GM19099 (cell line): ENCODE data around the gene ZNF408.

ENCODE experiments used
- POLR2A ChIP-seq: IDR thresholded peaks from 3 replicates; pipeline ENCODE4 v1.6.1; 2011; ENCODE audit warnings: low read depth; ENCODE audit not compliant: insufficient read length; ENCODE audit errors: extremely low read depth

Gene ZNF408

GRCh38 chr11:46705070-46705688, 4.3 kb downstream of the ZNF408 start:
- no peak for TF ChIP-seq POLR2A

- no peak for TF ChIP-seq POLR2A
These were observed 6.1 kb downstream of the ZNF408 start for GRCh38 chr11:46706886-46707285.

GRCh38 chr11:46710821-46711269, 10.0 kb downstream of the ZNF408 start:
- no peak for TF ChIP-seq POLR2A

- no peak for TF ChIP-seq POLR2A
These were observed 10.5 kb downstream of the ZNF408 start for GRCh38 chr11:46711303-46711702.

- TF ChIP-seq POLR2A, result no peak
These were observed 12.2 kb downstream of the ZNF408 start for GRCh38 chr11:46712874-46713576.

GRCh38 chr11:46718155-46719019, 17.6 kb downstream of the ZNF408 start:
- TF ChIP-seq POLR2A, result no peak

GRCh38 chr11:46719048-46719542, 18.3 kb downstream of the ZNF408 start, which contains the start of gene F2:
TSS of gene F2 (plus strand) at chr11:46719213. CDS start at chr11:46719236, 23 bp downstream.
- no peak for TF ChIP-seq POLR2A

GRCh38 chr11:46719543-46720218, 18.9 kb downstream of the ZNF408 start:
- no peak for TF ChIP-seq POLR2A

GRCh38 chr11:46721286-46721685, 20.5 kb downstream of the ZNF408 start:
- TF ChIP-seq POLR2A, result no peak

GRCh38 chr11:46722566-46723358, 21.9 kb downstream of the ZNF408 start:
- TF ChIP-seq POLR2A, result no peak

GRCh38 chr11:46723359-46723680, 22.5 kb downstream of the ZNF408 start:
- no peak for TF ChIP-seq POLR2A

GRCh38 chr11:46724088-46724487, 23.3 kb downstream of the ZNF408 start:
- no peak for TF ChIP-seq POLR2A

- no peak for TF ChIP-seq POLR2A
These were observed 24.7 kb downstream of the ZNF408 start for GRCh38 chr11:46725338-46726205.

- TF ChIP-seq POLR2A, result no peak
These were observed 25.5 kb downstream of the ZNF408 start for GRCh38 chr11:46726206-46726862.
